ENCODE data around the gene CDK5RAP3. TPM values are rescaled to one million over a fixed set of nuclear protein-coding genes. Genes with fewer than 3 reads are reported as not detected.
"Not testable (repeated sequence)": the region's sequence is repeated elsewhere in the genome, so short reads cannot be mapped to it uniquely, and the experiment has no call there.

Gene CDK5RAP3
- total RNA-seq, 1 donor from 2014 or later = 148 TPM

DNA sequence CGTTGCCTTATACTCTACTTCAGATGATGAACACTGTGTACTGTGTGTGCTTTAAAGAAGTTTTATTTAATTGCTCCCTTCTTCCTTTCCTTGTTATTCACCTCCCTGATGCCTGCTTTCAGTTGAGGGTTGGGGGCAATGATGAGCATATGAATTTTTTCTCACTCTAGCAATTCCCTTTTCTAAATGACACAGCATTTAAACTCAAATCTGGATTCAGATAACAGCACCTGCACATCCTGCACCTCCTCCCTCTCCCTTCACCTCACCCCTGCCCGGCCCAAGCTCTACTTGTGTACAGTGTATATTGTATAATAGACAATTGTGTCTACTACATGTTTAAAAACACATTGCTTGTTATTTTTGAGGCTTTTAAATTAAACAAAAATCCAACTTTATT lies 42.5 kb upstream of the CDK5RAP3 start:
- H3K27ac Mint-ChIP-seq (ENCODE audit: unreplicated experiment) = no peak overlapping the region
- DNase-seq (ENCODE audit: extremely low spot score, unreplicated experiment) = no peak
- no peaks in the 10 kb centered on the region for H3K9me3 Mint-ChIP-seq (ENCODE audit: unreplicated experiment)

GRCh38 chr17:47929218-47930000 lies 41.5 kb upstream of the CDK5RAP3 start:
- Mint-ChIP-seq H3K4me1 (ENCODE audit: unreplicated experiment) (peaks cover 10% of the 10 kb centered on the region), H3K36me3 (ENCODE audit: unreplicated experiment) (peaks cover 18% of the 10 kb centered on the region), H3K9me3 (ENCODE audit: unreplicated experiment) (no peaks in the 10 kb centered on the region), H3K27ac (ENCODE audit: unreplicated experiment) (no peak overlapping the region), H3K27me3 (ENCODE audit: unreplicated experiment) (no peaks in the 10 kb centered on the region), H3K4me3 (ENCODE audit: unreplicated experiment) (no peak overlapping the region)
- no peak for TF ChIP-seq CTCF (IDR thresholded peaks at IDR 0.05)
- no peak for DNase-seq (ENCODE audit: extremely low spot score, unreplicated experiment)

More for the DNA sequence above, 42.5 kb upstream of the CDK5RAP3 start:
- no peak for TF ChIP-seq CTCF (IDR thresholded peaks at IDR 0.05)
- no peaks in the 10 kb centered on the region for H3K27me3 Mint-ChIP-seq (ENCODE audit: unreplicated experiment)
- no peak overlapping the region for H3K4me3 Mint-ChIP-seq (ENCODE audit: unreplicated experiment)
- H3K4me1 Mint-ChIP-seq (ENCODE audit: unreplicated experiment) = peaks cover 10% of the 10 kb centered on the region
- H3K36me3 Mint-ChIP-seq (ENCODE audit: unreplicated experiment) = peaks cover 22% of the 10 kb centered on the region

GRCh38 chr17:47931848-47932247 lies 39.1 kb upstream of the CDK5RAP3 start:
- Mint-ChIP-seq H3K27me3 (ENCODE audit: unreplicated experiment) (no peaks in the 10 kb centered on the region), H3K27ac (ENCODE audit: unreplicated experiment) (no peak overlapping the region), H3K9me3 (ENCODE audit: unreplicated experiment) (no peaks in the 10 kb centered on the region), H3K36me3 (ENCODE audit: unreplicated experiment) (peaks cover 8% of the 10 kb centered on the region), H3K4me1 (ENCODE audit: unreplicated experiment) (peaks cover 12% of the 10 kb centered on the region), H3K4me3 (ENCODE audit: unreplicated experiment) (no peak overlapping the region)
- DNase-seq (ENCODE audit: extremely low spot score, unreplicated experiment) = no peak
- no peak for TF ChIP-seq CTCF (IDR thresholded peaks at IDR 0.05)

DNA sequence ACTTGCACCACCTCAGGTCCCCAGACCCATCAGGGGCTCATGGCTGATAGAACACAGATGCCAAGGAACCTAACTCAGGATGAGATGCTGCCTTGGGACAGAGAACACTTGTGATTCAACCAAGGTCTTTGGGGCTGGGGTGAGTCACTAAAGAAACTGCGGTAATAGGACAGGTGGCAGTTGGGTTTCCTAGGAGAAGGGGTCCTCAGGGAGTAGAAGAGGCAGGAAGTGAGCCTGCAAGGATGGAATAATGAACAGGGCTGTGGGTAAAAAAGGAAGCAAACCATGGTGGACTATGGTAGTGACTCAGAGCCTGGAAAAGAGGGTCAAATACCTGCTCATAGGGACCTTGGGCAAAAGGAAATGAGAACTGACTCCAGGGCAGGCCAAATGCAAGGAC lies 36.1 kb upstream of the CDK5RAP3 start:
- no peaks in the 10 kb centered on the region for H3K36me3 Mint-ChIP-seq (ENCODE audit: unreplicated experiment)
- H3K27ac Mint-ChIP-seq (ENCODE audit: unreplicated experiment) = no peak overlapping the region
- no peaks in the 10 kb centered on the region for H3K27me3 Mint-ChIP-seq (ENCODE audit: unreplicated experiment)

GRCh38 chr17:47935468-47935867 lies 35.4 kb upstream of the CDK5RAP3 start:
- DNase-seq (ENCODE audit: extremely low spot score, unreplicated experiment); H3K4me3 Mint-ChIP-seq (ENCODE audit: unreplicated experiment); H3K27ac Mint-ChIP-seq (ENCODE audit: unreplicated experiment); H3K27me3 Mint-ChIP-seq (ENCODE audit: unreplicated experiment); H3K9me3 Mint-ChIP-seq (ENCODE audit: unreplicated experiment); H3K36me3 Mint-ChIP-seq (ENCODE audit: unreplicated experiment): not testable (repeated sequence)
- H3K4me1 Mint-ChIP-seq (ENCODE audit: unreplicated experiment) = peaks cover 12% of the 10 kb centered on the region

More for the DNA sequence above, 36.1 kb upstream of the CDK5RAP3 start:
- TF ChIP-seq CTCF (IDR thresholded peaks at IDR 0.05) = no peak
- Mint-ChIP-seq H3K9me3 (ENCODE audit: unreplicated experiment) (no peaks in the 10 kb centered on the region), H3K4me1 (ENCODE audit: unreplicated experiment) (peaks cover 12% of the 10 kb centered on the region), H3K4me3 (ENCODE audit: unreplicated experiment) (no peak overlapping the region)
- no peak for DNase-seq (ENCODE audit: extremely low spot score, unreplicated experiment)
